ENCODE results near the gene DCLK3. TPM values are rescaled to one million over a fixed set of nuclear protein-coding genes. Genes with fewer than 3 reads are reported as not detected.

Gene DCLK3
- total RNA-seq, 1 experiment from 2014 or later = not detected

- Histone ChIP-seq H3K36me3 (ENCODE audit: control insufficient read depth, insufficient read depth, low read length) (no peaks in the 10 kb centered on the region), H3K4me1 (ENCODE audit: control insufficient read depth, insufficient read depth, low read length) (no peaks in the 10 kb centered on the region), H3K27ac (ENCODE audit: low read length) (no peak overlapping the region), H3K27me3 (ENCODE audit: control insufficient read depth, insufficient read depth, low read length) (no peaks in the 10 kb centered on the region), H3K9me3 (ENCODE audit: control insufficient read depth, insufficient read depth, low read depth, low read length) (no peaks in the 10 kb centered on the region), H3K4me3 (ENCODE audit: low read depth in 2 of 2, low read length in 2 of 2) (no peak overlapping the region)
- no peak for ATAC-seq
- POLR2A ChIA-PET = no interaction called here
- DNase-seq (ENCODE audit: low read depth, low spot score) = no peak
- BruUV-seq (replicated peaks) = no TSS peak
- in situ Hi-C loops (cut with HindIII; ENCODE audit: low pct_unique_long_range_greater_than_20kb, low sequenced_read_pairs) = no loop called here
- CTCF ChIA-PET = no interaction called here
- intact Hi-C loops (cut with micrococcal nuclease; ENCODE audit: unreplicated experiment) = no loop called here
- TF ChIP-seq TCF7L2 (IDR thresholded peaks at IDR 0.05; ENCODE audit: low read depth, low read length) (no peak), SIN3A (IDR thresholded peaks at IDR 0.05; ENCODE audit: borderline replicate concordance, insufficient read depth, low read depth, low read length) (no peak), CTCF (IDR thresholded peaks at IDR 0.05) (no peak), POLR2AphosphoS5 (IDR thresholded peaks at IDR 0.05; ENCODE audit: low read depth, low read length) (no peak)
- TF ChIP-seq, protein P1, sequence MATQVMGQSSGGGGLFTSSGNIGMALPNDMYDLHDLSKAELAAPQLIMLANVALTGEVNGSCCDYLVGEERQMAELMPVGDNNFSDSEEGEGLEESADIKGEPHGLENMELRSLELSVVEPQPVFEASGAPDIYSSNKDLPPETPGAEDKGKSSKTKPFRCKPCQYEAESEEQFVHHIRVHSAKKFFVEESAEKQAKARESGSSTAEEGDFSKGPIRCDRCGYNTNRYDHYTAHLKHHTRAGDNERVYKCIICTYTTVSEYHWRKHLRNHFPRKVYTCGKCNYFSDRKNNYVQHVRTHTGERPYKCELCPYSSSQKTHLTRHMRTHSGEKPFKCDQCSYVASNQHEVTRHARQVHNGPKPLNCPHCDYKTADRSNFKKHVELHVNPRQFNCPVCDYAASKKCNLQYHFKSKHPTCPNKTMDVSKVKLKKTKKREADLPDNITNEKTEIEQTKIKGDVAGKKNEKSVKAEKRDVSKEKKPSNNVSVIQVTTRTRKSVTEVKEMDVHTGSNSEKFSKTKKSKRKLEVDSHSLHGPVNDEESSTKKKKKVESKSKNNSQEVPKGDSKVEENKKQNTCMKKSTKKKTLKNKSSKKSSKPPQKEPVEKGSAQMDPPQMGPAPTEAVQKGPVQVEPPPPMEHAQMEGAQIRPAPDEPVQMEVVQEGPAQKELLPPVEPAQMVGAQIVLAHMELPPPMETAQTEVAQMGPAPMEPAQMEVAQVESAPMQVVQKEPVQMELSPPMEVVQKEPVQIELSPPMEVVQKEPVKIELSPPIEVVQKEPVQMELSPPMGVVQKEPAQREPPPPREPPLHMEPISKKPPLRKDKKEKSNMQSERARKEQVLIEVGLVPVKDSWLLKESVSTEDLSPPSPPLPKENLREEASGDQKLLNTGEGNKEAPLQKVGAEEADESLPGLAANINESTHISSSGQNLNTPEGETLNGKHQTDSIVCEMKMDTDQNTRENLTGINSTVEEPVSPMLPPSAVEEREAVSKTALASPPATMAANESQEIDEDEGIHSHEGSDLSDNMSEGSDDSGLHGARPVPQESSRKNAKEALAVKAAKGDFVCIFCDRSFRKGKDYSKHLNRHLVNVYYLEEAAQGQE (IDR thresholded peaks at IDR 0.05; ENCODE audit: insufficient read depth in 1 of 2, low read depth in 2 of 2, low read length in 1 of 2) = no peak
Measured at GRCh38 chr3:36812240-36812639, 47.9 kb upstream of the DCLK3 start.

GRCh38 chr3:36811768-36812167 is 47.4 kb upstream of the DCLK3 start:
- H3K4me3 ChIP-seq (ENCODE audit: low read depth in 2 of 2, low read length in 2 of 2) = no peak overlapping the region
- ATAC-seq = no peak
- no TSS peak for BruUV-seq (replicated peaks)
- TF ChIP-seq SIN3A (IDR thresholded peaks at IDR 0.05; ENCODE audit: borderline replicate concordance, insufficient read depth, low read depth, low read length) (no peak), TCF7L2 (IDR thresholded peaks at IDR 0.05; ENCODE audit: low read depth, low read length) (no peak), POLR2AphosphoS5 (IDR thresholded peaks at IDR 0.05; ENCODE audit: low read depth, low read length) (no peak), CTCF (IDR thresholded peaks at IDR 0.05) (no peak)
- TF ChIP-seq, protein P1 (IDR thresholded peaks at IDR 0.05; ENCODE audit: insufficient read depth in 1 of 2, low read depth in 2 of 2, low read length in 1 of 2) = no peak
- ChIA-PET CTCF (no interaction called here), POLR2A (no interaction called here)
- no peaks in the 10 kb centered on the region for H3K9me3 ChIP-seq (ENCODE audit: control insufficient read depth, insufficient read depth, low read depth, low read length)
- intact Hi-C loops (cut with micrococcal nuclease; ENCODE audit: unreplicated experiment) (no loop called here), in situ Hi-C loops (cut with HindIII; ENCODE audit: low pct_unique_long_range_greater_than_20kb, low sequenced_read_pairs) (no loop called here)
- no peak overlapping the region for H3K27ac ChIP-seq (ENCODE audit: low read length)
- no peak for DNase-seq (ENCODE audit: low read depth, low spot score)
- H3K4me1 ChIP-seq (ENCODE audit: control insufficient read depth, insufficient read depth, low read length) = no peaks in the 10 kb centered on the region
- no peaks in the 10 kb centered on the region for H3K36me3 ChIP-seq (ENCODE audit: control insufficient read depth, insufficient read depth, low read length)
- H3K27me3 ChIP-seq (ENCODE audit: control insufficient read depth, insufficient read depth, low read length) = no peaks in the 10 kb centered on the region
